NCI-H187 (cell line): ENCODE data around the gene TRANK1.
"Not testable (repeated sequence)": the region's sequence is repeated elsewhere in the genome, so short reads cannot be mapped to it uniquely, and the experiment has no call there.

ENCODE experiments used
- DNase-seq, 2 experiments: peaks; one replicate each; lab custom pipeline; 2025; lab: John Stamatoyannopoulos, UW

TRANK1 gene

GRCh38 chr3:36892457-36893136 lies 52.3 kb downstream of the TRANK1 start:
- no peak for DNase-seq

- DNase-seq: no peak
Observed at GRCh38 chr3:36891701-36892160, 53.1 kb downstream of the TRANK1 start.

GRCh38 chr3:36891097-36891496 lies 53.8 kb downstream of the TRANK1 start:
- DNase-seq: not testable (repeated sequence)

- DNase-seq: no peak
Observed at GRCh38 chr3:36890261-36890660, 54.6 kb downstream of the TRANK1 start.

- no peak for DNase-seq
Observed at GRCh38 chr3:36881735-36882134, 63.1 kb downstream of the TRANK1 start.

- DNase-seq: not testable (repeated sequence)
Observed at GRCh38 chr3:36879842-36880241, 65.0 kb downstream of the TRANK1 start.

GRCh38 chr3:36877930-36878685 lies 66.7 kb downstream of the TRANK1 start:
- no peak for DNase-seq

- DNase-seq: no peak
Observed at GRCh38 chr3:36876181-36876936, 68.5 kb downstream of the TRANK1 start.

GRCh38 chr3:36875397-36875796 lies 69.5 kb downstream of the TRANK1 start:
- DNase-seq: no peak

GRCh38 chr3:36874424-36874823 lies 70.4 kb downstream of the TRANK1 start:
- DNase-seq: peak in 1 of 2 experiments; percentile 40

- no peak for DNase-seq
Observed at GRCh38 chr3:36871379-36872126, 73.3 kb downstream of the TRANK1 start.

- DNase-seq: peak in 1 of 2 experiments; percentile 7
Observed at GRCh38 chr3:36868614-36869436, 76.0 kb downstream of the TRANK1 start.

GRCh38 chr3:36867810-36868209 lies 77.0 kb downstream of the TRANK1 start:
- DNase-seq: no peak

- DNase-seq: no peak
Observed at GRCh38 chr3:36866368-36866767, 78.5 kb downstream of the TRANK1 start.

GRCh38 chr3:36864180-36865053 lies 80.4 kb downstream of the TRANK1 start:
- DNase-seq: no peak

- no peak for DNase-seq
Observed at GRCh38 chr3:36862076-36862755, 82.6 kb downstream of the TRANK1 start.

GRCh38 chr3:36859494-36859893 lies 85.4 kb downstream of the TRANK1 start:
- DNase-seq: no peak

- no peak for DNase-seq
Observed at GRCh38 chr3:36852071-36852470, 92.8 kb downstream of the TRANK1 start.

- DNase-seq: no peak
Observed at GRCh38 chr3:36850743-36851142, 94.1 kb downstream of the TRANK1 start.
